ENCODE results near the gene INSYN2B. TPM values are rescaled to one million over a fixed set of nuclear protein-coding genes. Genes with fewer than 3 reads are reported as not detected.

The INSYN2B gene
- total RNA-seq, 2 experiments from 2014 or later, result not detected

DNA sequence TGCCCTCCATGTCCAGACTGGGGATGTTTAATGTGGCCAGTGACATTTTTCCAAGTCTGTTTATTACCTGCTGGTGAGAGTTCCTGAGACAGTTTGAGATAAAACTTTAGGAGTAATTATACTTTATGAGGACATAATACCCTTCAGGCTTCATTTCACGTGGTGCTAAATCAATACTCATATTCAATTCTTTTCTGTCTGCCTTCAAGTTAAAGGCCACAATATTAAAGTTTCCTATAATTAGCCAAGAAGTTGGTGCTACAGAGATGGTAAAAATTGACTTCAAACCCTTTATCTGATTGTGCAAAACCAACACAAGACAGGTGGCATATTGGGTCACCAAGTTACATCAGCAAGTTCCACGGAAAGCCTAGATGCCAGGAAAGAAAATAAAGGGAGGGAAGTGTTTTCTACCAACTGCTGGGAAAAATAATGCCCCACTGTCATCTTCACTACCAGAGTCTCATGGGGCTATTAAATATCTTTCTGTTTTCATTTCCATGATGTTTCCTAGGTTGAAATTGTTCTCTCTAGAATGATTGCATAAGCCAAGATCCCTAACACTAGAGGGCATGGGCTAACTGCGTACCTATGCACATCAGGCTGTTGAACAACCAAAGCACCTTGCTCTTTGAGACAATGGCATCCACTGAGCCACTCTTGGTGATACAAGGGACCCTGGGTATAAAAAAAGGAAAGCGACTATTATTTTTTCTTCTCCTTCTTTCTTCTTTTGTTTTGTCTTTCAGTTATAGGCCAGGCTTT lies 68.7 kb downstream of the INSYN2B start:
- H3K4me1 Mint-ChIP-seq, result no peaks in the 10 kb centered on the region
- H3K4me3 Mint-ChIP-seq, result no peak overlapping the region
- DNase-seq (no peak), ATAC-seq (no peak)
- no peaks in the 10 kb centered on the region for H3K9me3 Mint-ChIP-seq (ENCODE audit: low read depth)
- no peak overlapping the region for H3K27ac Mint-ChIP-seq
- CTCF ChIA-PET, result no interaction called here
- peaks cover 7% of the 10 kb centered on the region for H3K36me3 Mint-ChIP-seq
- H3K27me3 Mint-ChIP-seq, result no peaks in the 10 kb centered on the region

DNA sequence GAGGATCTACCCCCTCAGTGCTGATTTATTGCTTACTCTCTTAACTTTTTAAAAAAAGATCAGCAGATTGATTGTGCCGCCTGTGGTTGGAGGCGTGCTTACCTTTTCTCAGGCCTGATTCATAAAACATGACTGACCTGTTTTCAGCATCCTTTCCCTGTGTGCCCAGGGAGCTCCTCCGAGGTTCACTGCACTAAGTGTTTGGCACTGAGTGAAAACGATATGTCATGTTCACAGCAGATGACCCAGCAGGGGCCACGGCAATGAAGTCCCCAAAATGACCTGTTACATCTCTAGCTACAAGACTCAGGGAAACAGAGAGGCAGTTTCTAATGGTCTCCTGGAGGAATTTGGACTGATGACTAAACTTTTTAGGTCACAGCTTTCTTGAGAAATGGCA lies 69.9 kb downstream of the INSYN2B start:
- no peaks in the 10 kb centered on the region for H3K4me1 Mint-ChIP-seq
- H3K27me3 Mint-ChIP-seq, result no peaks in the 10 kb centered on the region
- peaks cover 4% of the 10 kb centered on the region for H3K36me3 Mint-ChIP-seq
- ATAC-seq, result no peak
- H3K9me3 Mint-ChIP-seq (ENCODE audit: low read depth), result no peaks in the 10 kb centered on the region
- no peak overlapping the region for H3K4me3 Mint-ChIP-seq
- DNase-seq, result no peak
- H3K27ac Mint-ChIP-seq, result no peak overlapping the region
- CTCF ChIA-PET, result no interaction called here

DNA sequence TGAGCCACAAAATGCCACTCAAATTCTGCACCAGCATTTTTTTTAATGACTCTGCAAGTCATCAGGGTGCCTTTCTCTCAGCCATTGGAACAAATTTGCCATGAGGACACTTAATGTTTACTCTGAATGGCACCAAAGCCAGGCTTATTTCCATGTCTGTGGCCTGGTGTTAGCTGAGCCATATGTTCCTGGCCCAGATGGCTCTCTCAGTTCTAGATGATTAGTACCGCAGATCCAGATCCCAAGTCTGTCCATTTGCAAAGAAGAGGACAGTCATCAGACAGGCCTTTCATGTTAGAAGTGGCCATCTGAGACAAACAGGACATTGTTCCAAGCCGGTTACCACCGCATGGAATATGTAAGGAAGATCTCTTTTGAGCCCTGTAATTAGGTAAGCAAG lies 70.3 kb downstream of the INSYN2B start:
- ATAC-seq (no peak), DNase-seq (no peak)
- peaks cover 2% of the 10 kb centered on the region for H3K36me3 Mint-ChIP-seq
- H3K27me3 Mint-ChIP-seq, result no peaks in the 10 kb centered on the region
- no peaks in the 10 kb centered on the region for H3K4me1 Mint-ChIP-seq
- no peak overlapping the region for H3K4me3 Mint-ChIP-seq
- CTCF ChIA-PET, result no interaction called here
- no peak overlapping the region for H3K27ac Mint-ChIP-seq
- no peaks in the 10 kb centered on the region for H3K9me3 Mint-ChIP-seq (ENCODE audit: low read depth)

DNA sequence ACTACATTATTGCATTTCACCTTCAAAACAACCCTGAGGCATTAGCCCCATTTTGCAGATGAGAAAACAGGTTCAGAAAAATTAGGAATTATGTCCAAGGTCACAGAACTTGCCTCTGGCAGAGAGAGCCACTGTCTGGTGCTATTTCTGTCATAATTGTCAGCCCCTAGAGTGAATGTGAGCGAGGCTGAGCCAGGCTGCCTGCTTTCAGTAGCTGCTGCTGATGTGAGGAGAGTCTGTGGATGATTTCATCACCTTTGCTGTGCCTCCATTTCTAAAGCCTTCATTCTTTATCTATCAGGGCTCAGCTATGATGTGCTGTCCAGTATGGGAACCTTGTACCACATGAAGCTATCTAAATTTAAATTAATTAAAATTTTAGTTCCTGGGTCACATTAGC lies 71.4 kb downstream of the INSYN2B start:
- Mint-ChIP-seq H3K4me1 (no peaks in the 10 kb centered on the region), H3K4me3 (no peak overlapping the region), H3K36me3 (no peaks in the 10 kb centered on the region), H3K27me3 (no peaks in the 10 kb centered on the region), H3K27ac (no peak overlapping the region), H3K9me3 (ENCODE audit: low read depth) (no peaks in the 10 kb centered on the region)
- CTCF ChIA-PET, result no interaction called here
- no peak for DNase-seq
- no peak for ATAC-seq

DNA sequence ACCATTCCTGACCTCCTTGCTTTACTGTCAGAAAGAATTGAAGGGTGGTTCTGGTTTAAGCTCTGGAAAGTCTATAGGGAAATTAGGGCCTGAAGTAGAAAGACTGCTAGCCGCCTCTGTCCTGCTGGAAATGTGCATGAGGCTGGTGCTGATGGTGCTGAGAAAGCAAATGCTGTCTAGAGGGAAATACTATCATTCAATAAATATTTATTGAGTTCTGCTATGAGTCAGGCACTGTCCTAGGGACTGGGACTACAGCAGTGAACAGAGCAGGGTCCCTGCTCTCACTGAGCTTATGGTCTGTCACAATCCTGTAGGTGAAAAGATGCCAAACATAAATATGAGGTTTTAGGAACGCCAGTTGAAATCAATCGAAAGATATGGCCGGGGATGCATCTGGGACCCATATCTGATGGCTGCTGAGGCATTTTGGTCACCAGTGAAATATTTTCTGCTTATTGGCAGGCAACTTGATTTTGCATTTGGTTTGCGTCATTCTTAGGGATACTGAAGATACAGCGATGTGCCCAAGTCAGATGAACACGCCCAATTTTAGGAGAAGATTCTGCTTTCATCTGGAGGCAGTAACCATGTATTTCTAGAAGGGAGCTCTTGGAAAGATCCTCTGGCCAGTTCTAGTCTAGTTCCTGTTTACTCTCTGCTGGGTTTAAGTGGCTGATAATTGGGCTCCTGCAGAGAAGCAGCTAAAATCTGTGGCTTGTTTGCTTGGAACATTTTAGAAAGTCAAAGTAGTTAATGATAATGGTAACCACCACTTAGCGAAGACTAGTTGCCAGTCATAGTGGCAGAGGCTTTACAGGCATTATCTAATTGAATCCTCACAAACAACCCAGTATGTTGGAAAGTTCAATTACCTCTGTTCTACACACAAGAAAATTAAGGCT lies 73.3 kb downstream of the INSYN2B start:
- DNase-seq (no peak), ATAC-seq (no peak)
- peaks cover 1% of the 10 kb centered on the region for H3K4me1 Mint-ChIP-seq
- CTCF ChIA-PET, result interaction anchor here (0.8 kb wide), 1 partner anchor 10 kb away, joined by 3 read pairs; no protein-coding TSS in a partner anchor
- H3K27ac Mint-ChIP-seq, result no peak overlapping the region
- H3K9me3 Mint-ChIP-seq (ENCODE audit: low read depth), result no peaks in the 10 kb centered on the region
- H3K36me3 Mint-ChIP-seq, result no peaks in the 10 kb centered on the region
- no peak overlapping the region for H3K4me3 Mint-ChIP-seq
- no peaks in the 10 kb centered on the region for H3K27me3 Mint-ChIP-seq

DNA sequence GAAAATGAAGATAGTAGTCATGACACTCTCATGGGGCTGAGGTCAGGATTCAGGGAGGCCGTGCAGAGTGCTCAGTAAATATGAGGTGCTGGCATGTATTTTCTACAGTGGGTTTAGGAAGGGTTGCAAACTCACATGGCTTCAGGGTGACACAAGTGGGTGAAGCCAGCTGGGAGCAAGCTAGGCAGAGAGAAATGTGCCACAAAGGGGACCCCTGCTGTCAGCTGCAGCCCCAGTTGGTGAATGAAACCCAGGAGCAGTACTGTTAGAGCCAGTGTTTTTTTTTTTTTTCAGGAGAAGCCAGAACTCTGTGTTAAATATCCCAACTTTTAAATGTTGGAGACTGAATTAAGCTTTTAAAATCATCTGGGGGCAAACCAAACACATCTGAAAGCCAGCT lies 75.3 kb downstream of the INSYN2B start:
- Mint-ChIP-seq H3K36me3 (peaks cover 9% of the 10 kb centered on the region), H3K27ac (no peak overlapping the region), H3K9me3 (ENCODE audit: low read depth) (no peaks in the 10 kb centered on the region), H3K27me3 (no peaks in the 10 kb centered on the region), H3K4me3 (no peak overlapping the region), H3K4me1 (peaks cover 13% of the 10 kb centered on the region)
- DNase-seq (no peak), ATAC-seq (no peak)
- CTCF ChIA-PET, result no interaction called here

DNA sequence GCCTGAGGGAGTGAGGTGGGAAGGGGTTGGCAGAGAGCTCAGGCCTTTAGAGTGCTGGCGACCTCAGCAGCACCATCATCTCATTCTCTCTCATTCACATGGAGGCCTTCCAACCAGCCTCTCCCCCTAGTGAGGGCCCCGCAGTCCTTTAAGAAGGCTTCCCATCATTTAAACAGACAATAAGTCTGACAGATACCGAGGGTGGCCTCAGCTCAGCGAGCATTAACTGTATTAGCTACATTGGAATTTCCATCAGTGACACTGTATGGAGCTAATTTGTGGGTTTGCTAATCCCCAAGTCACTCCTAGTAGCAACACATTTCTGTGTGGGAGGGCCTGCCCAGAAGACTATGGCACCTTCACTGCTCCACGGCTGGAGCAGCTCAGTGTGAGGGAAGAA lies 75.8 kb downstream of the INSYN2B start:
- DNase-seq (no peak), ATAC-seq (no peak)
- no peak overlapping the region for H3K4me3 Mint-ChIP-seq
- peaks cover 14% of the 10 kb centered on the region for H3K36me3 Mint-ChIP-seq
- CTCF ChIA-PET, result no interaction called here
- H3K4me1 Mint-ChIP-seq, result peaks cover 13% of the 10 kb centered on the region
- H3K27me3 Mint-ChIP-seq, result no peaks in the 10 kb centered on the region
- H3K9me3 Mint-ChIP-seq (ENCODE audit: low read depth), result no peaks in the 10 kb centered on the region
- H3K27ac Mint-ChIP-seq, result no peak overlapping the region

DNA sequence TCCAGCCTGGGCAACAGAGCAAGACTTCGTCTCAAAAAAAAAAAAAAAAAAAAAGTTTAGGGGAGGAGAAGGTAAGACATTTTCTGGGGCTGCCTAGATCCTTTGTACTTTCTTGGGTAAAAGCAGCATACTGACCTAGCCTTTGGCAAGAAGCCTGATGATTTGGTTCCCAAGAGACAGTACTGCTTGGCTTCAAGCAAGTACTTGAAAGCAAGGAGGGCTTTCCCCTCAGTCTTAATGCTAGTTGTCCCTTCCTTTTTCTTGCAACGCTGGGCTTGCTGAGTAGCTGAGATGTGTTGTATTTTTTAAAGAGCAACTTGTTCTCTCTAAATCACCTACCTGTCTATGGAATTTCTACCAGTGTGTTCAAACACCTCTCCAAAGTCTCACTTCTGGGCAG lies 76.2 kb downstream of the INSYN2B start:
- H3K36me3 Mint-ChIP-seq, result peaks cover 17% of the 10 kb centered on the region
- peaks cover 13% of the 10 kb centered on the region for H3K4me1 Mint-ChIP-seq
- no peak overlapping the region for H3K27ac Mint-ChIP-seq
- H3K9me3 Mint-ChIP-seq (ENCODE audit: low read depth), result no peaks in the 10 kb centered on the region
- DNase-seq, result no peak
- ATAC-seq, result no peak
- H3K4me3 Mint-ChIP-seq, result no peak overlapping the region
- H3K27me3 Mint-ChIP-seq, result no peaks in the 10 kb centered on the region
- CTCF ChIA-PET, result no interaction called here

DNA sequence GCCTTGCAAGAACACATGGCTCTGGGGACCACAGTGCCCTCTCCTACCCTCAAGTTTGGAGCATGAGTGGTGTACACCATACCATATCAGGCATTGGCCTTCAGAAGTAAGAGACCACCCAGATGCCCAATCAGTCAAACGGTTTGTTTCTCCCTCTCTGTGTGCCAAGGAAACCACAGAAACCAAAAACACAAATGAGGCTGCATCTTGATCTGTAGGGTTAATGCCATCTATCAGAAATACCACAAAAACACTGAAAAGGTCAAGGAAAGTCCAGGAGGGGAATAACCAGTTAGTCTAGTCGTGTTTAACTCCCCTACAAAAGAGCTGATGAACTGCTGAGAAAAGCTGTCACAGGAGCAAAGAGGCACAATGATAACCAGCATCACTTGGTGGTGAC lies 78.4 kb downstream of the INSYN2B start:
- H3K4me3 Mint-ChIP-seq, result no peak overlapping the region
- H3K36me3 Mint-ChIP-seq, result peaks cover 23% of the 10 kb centered on the region
- no peaks in the 10 kb centered on the region for H3K27me3 Mint-ChIP-seq
- ATAC-seq, result no peak
- no peak for DNase-seq
- no peak overlapping the region for H3K27ac Mint-ChIP-seq
- peaks cover 13% of the 10 kb centered on the region for H3K4me1 Mint-ChIP-seq
- CTCF ChIA-PET, result no interaction called here
- H3K9me3 Mint-ChIP-seq (ENCODE audit: low read depth), result no peaks in the 10 kb centered on the region

DNA sequence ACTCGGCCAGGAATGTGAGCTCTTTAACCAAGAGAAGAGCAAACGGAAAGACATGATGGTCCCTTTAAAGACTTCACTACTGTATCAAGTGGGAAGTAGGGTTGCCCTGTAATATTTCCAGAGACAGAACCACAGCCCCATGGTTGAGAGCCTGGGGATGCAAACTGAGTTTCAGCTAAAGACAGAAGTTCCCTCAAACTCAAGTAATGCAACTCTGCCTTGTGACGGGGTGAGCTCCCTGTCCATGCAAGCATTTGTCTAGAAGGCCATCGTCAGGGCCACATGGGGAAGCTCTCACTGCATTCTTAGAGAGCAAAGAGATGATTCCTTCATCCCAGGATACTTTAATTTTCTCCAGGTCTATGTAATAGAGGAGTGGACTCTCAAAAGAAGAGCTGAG lies 82.8 kb downstream of the INSYN2B start:
- ATAC-seq (no peak), DNase-seq (no peak)
- CTCF ChIA-PET, result interaction anchor here (0.6 to 1.2 kb wide), 2 partner anchors 9 to 1258 kb away, joined by 3 read pairs; no protein-coding TSS in a partner anchor
- H3K27me3 Mint-ChIP-seq, result no peaks in the 10 kb centered on the region
- peaks cover 34% of the 10 kb centered on the region for H3K36me3 Mint-ChIP-seq
- peaks cover 13% of the 10 kb centered on the region for H3K4me1 Mint-ChIP-seq
- no peak overlapping the region for H3K27ac Mint-ChIP-seq
- H3K9me3 Mint-ChIP-seq (ENCODE audit: low read depth), result no peaks in the 10 kb centered on the region
- H3K4me3 Mint-ChIP-seq, result no peak overlapping the region

DNA sequence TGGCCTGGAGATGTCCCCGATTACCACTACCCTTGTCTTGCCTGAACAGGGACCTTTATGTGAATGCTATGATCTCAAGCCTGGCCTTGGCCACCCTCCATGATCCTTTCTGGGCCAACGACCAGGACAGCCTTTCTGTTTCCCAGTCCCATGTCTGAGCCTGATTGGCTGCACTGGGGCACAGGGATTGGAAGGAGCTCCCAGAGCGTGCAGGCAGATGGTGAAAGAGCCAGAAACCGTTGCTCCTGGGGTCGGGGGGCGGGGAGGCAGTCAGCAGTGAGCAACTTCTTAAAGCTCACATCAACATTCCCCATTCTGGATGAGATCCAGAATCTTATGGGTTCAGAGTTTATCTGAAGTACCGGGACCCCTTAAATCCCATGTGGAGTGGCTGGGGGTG lies 84.4 kb downstream of the INSYN2B start:
- peaks cover 28% of the 10 kb centered on the region for H3K36me3 Mint-ChIP-seq
- no peak for ATAC-seq
- H3K4me1 Mint-ChIP-seq, result peaks cover 2% of the 10 kb centered on the region
- no peaks in the 10 kb centered on the region for H3K27me3 Mint-ChIP-seq
- no peak overlapping the region for H3K4me3 Mint-ChIP-seq
- CTCF ChIA-PET, result no interaction called here
- no peak overlapping the region for H3K27ac Mint-ChIP-seq
- no peaks in the 10 kb centered on the region for H3K9me3 Mint-ChIP-seq (ENCODE audit: low read depth)
- no peak for DNase-seq

DNA sequence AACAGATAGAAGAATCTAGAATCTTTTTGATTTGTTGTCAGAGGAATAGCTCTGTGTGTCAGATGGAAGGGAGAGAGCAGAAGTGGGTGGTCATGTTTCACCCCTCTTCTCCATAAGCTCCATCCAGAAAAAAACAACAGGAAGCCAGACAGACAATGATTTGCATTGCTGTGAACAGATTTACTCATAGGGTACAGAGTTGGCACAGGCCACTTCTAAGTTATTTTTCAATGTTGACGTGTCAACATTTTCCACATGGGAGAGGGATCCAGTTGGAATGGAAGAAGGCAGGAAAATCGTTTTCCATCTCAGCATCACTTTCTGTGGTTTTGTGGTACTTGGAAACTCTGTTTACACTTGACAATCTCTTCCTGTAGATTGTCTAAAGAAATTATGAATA lies 86.7 kb downstream of the INSYN2B start:
- Mint-ChIP-seq H3K9me3 (ENCODE audit: low read depth) (no peaks in the 10 kb centered on the region), H3K36me3 (peaks cover 12% of the 10 kb centered on the region), H3K4me1 (no peaks in the 10 kb centered on the region)

DNA sequence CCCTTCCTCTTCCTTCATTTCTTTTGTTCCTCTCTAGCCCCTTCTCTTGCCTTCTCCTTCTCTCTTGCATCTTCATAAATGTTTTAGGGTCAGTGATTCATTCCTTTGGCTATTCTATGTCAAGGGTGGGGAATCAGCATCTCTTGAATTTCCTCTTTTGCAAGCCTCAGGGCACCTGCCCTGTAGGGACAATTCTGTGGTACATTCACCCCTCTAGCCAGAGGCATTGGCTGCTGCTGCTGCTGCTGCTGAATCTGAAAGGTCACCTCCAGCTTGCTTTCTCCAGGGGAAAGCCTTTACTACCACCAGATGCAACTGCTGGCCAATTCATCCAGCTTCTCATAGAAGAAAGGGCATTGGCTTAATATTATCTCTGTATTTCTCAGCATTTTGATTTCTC lies 87.3 kb downstream of the INSYN2B start:
- no peak overlapping the region for H3K4me3 Mint-ChIP-seq
- ATAC-seq (no peak), DNase-seq (no peak)
- CTCF ChIA-PET, result interaction anchor here (1.2 kb wide), 1 partner anchor 56 kb away, joined by 3 read pairs; no protein-coding TSS in a partner anchor
- H3K27me3 Mint-ChIP-seq, result no peaks in the 10 kb centered on the region
- no peaks in the 10 kb centered on the region for H3K4me1 Mint-ChIP-seq
- peaks cover 12% of the 10 kb centered on the region for H3K36me3 Mint-ChIP-seq
- no peak overlapping the region for H3K27ac Mint-ChIP-seq
- H3K9me3 Mint-ChIP-seq (ENCODE audit: low read depth), result no peaks in the 10 kb centered on the region

More for the DNA sequence above, 86.7 kb downstream of the INSYN2B start:
- CTCF ChIA-PET, result no interaction called here
- Mint-ChIP-seq H3K27me3 (no peaks in the 10 kb centered on the region), H3K4me3 (no peak overlapping the region), H3K27ac (no peak overlapping the region)
- no peak for DNase-seq
- ATAC-seq, result no peak

DNA sequence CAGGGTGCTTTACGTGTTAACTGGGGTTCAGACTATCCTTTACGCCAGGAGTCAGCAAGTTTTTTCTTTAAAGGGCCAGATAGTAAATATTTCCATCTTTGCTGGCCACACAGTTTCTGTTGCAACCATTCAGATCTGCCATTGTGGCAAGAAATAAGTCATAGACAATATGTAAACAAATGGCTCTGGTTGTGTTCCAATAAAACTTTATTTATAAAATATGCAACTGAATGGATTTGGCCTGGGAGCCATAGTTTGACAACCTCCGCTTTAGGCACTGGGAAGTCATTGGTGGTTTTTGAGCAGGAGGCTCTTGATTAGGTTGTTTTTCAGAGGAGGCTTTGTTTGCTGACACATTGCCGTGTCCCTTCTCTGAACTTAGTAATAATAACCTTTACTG lies 90.7 kb downstream of the INSYN2B start:
- peaks cover 16% of the 10 kb centered on the region for H3K36me3 Mint-ChIP-seq
- no peak overlapping the region for H3K27ac Mint-ChIP-seq
- DNase-seq (no peak), ATAC-seq (no peak)
- CTCF ChIA-PET, result no interaction called here
- no peaks in the 10 kb centered on the region for H3K4me1 Mint-ChIP-seq
- no peaks in the 10 kb centered on the region for H3K27me3 Mint-ChIP-seq
- H3K9me3 Mint-ChIP-seq (ENCODE audit: low read depth), result no peaks in the 10 kb centered on the region
- H3K4me3 Mint-ChIP-seq, result no peak overlapping the region

All from activated CD8-positive, alpha-beta memory T cell treated with anti-CD3 and anti-CD28 coated beads, Interleukin-2, amount 10 ng/mL, durations not matched to agents 7 days and 5 days (primary cell).